ENCODE measurements around the gene STRADB. TPM values are rescaled to one million over a fixed set of nuclear protein-coding genes. Genes with fewer than 3 reads are reported as not detected.

Gene STRADB
- total and polyA plus RNA-seq, 2 donors: 19.5 to 21.3 TPM

- DNase-seq (ENCODE audit: low read depth in 6 of 9, low spot score in 9 of 9): no peak
- 92% methylated on average over 6 of the region's 6 CpGs for WGBS
- Histone ChIP-seq H3K4me3 (ENCODE audit: low read length in 2 of 2) (no peak overlapping the region), H3K27ac (ENCODE audit: low read depth in 1 of 2, low read length in 1 of 2) (no peak overlapping the region), H3K9me3 (ENCODE audit: control insufficient read depth in 2 of 2, insufficient read depth in 1 of 2, low read length in 1 of 2) (peaks cover 0 to 1% of the 10 kb centered on the region in 2 donors), H3K36me3 (ENCODE audit: control insufficient read depth in 2 of 2, insufficient read depth in 2 of 2, low read length in 1 of 2) (no peaks in the 10 kb centered on the region), H3K4me1 (ENCODE audit: control insufficient read depth in 2 of 2, insufficient read depth in 2 of 2, low read length in 2 of 2) (peaks cover 7 to 9% of the 10 kb centered on the region in 2 donors), H3K27me3 (ENCODE audit: control insufficient read depth in 2 of 2, insufficient read depth in 1 of 2, low read length in 1 of 2) (peaks cover 0 to 2% of the 10 kb centered on the region in 2 donors)
Measured at GRCh38 chr2:201452922-201453643, 1.5 kb downstream of the STRADB start.

- H3K9me3 ChIP-seq (ENCODE audit: control insufficient read depth in 2 of 2, insufficient read depth in 1 of 2, low read length in 1 of 2): no peaks in the 10 kb centered on the region
- peaks cover 0 to 6% of the 10 kb centered on the region in 2 donors for H3K36me3 ChIP-seq (ENCODE audit: control insufficient read depth in 2 of 2, insufficient read depth in 2 of 2, low read length in 1 of 2)
- H3K4me3 ChIP-seq (ENCODE audit: low read length in 2 of 2): no peak overlapping the region
- H3K27ac ChIP-seq (ENCODE audit: low read depth in 1 of 2, low read length in 1 of 2): no peak overlapping the region
- DNase-seq (ENCODE audit: low read depth in 6 of 9, low spot score in 9 of 9): no peak
- H3K27me3 ChIP-seq (ENCODE audit: control insufficient read depth in 2 of 2, insufficient read depth in 1 of 2, low read length in 1 of 2): no peaks in the 10 kb centered on the region
- no peaks in the 10 kb centered on the region for H3K4me1 ChIP-seq (ENCODE audit: control insufficient read depth in 2 of 2, insufficient read depth in 2 of 2, low read length in 2 of 2)
Measured at GRCh38 chr2:201458381-201458780, 6.8 kb downstream of the STRADB start.

GRCh38 chr2:201460532-201460931 lies 9.0 kb downstream of the STRADB start:
- DNase-seq (ENCODE audit: low read depth in 6 of 9, low spot score in 9 of 9): no peak
- 95% methylated on average over 1 of the region's 1 CpG for WGBS
- H3K36me3 ChIP-seq (ENCODE audit: control insufficient read depth in 2 of 2, insufficient read depth in 2 of 2, low read length in 1 of 2): peaks cover 7 to 14% of the 10 kb centered on the region in 2 donors
- no peak overlapping the region for H3K4me3 ChIP-seq (ENCODE audit: low read length in 2 of 2)
- no peaks in the 10 kb centered on the region for H3K27me3 ChIP-seq (ENCODE audit: control insufficient read depth in 2 of 2, insufficient read depth in 1 of 2, low read length in 1 of 2)
- H3K9me3 ChIP-seq (ENCODE audit: control insufficient read depth in 2 of 2, insufficient read depth in 1 of 2, low read length in 1 of 2): no peaks in the 10 kb centered on the region
- no peaks in the 10 kb centered on the region for H3K4me1 ChIP-seq (ENCODE audit: control insufficient read depth in 2 of 2, insufficient read depth in 2 of 2, low read length in 2 of 2)
- no peak overlapping the region for H3K27ac ChIP-seq (ENCODE audit: low read depth in 1 of 2, low read length in 1 of 2)

GRCh38 chr2:201464547-201464946 lies 13.0 kb downstream of the STRADB start:
- Histone ChIP-seq H3K4me3 (ENCODE audit: low read length in 2 of 2) (no peak overlapping the region), H3K9me3 (ENCODE audit: control insufficient read depth in 2 of 2, insufficient read depth in 1 of 2, low read length in 1 of 2) (no peaks in the 10 kb centered on the region), H3K27me3 (ENCODE audit: control insufficient read depth in 2 of 2, insufficient read depth in 1 of 2, low read length in 1 of 2) (no peaks in the 10 kb centered on the region), H3K36me3 (ENCODE audit: control insufficient read depth in 2 of 2, insufficient read depth in 2 of 2, low read length in 1 of 2) (peaks cover 7 to 9% of the 10 kb centered on the region in 2 donors), H3K27ac (ENCODE audit: low read depth in 1 of 2, low read length in 1 of 2) (no peak overlapping the region), H3K4me1 (ENCODE audit: control insufficient read depth in 2 of 2, insufficient read depth in 2 of 2, low read length in 2 of 2) (no peaks in the 10 kb centered on the region)
- 93% methylated on average over 1 of the region's 1 CpG for WGBS
- no peak for DNase-seq (ENCODE audit: low read depth in 6 of 9, low spot score in 9 of 9)

- DNase-seq (ENCODE audit: low read depth in 6 of 9, low spot score in 9 of 9): no peak
- Histone ChIP-seq H3K27me3 (ENCODE audit: control insufficient read depth in 2 of 2, insufficient read depth in 1 of 2, low read length in 1 of 2) (no peaks in the 10 kb centered on the region), H3K4me3 (ENCODE audit: low read length in 2 of 2) (no peak overlapping the region), H3K4me1 (ENCODE audit: control insufficient read depth in 2 of 2, insufficient read depth in 2 of 2, low read length in 2 of 2) (no peaks in the 10 kb centered on the region), H3K36me3 (ENCODE audit: control insufficient read depth in 2 of 2, insufficient read depth in 2 of 2, low read length in 1 of 2) (peaks cover 7 to 10% of the 10 kb centered on the region in 2 donors), H3K9me3 (ENCODE audit: control insufficient read depth in 2 of 2, insufficient read depth in 1 of 2, low read length in 1 of 2) (no peaks in the 10 kb centered on the region), H3K27ac (ENCODE audit: low read depth in 1 of 2, low read length in 1 of 2) (no peak overlapping the region)
- 99% methylated on average over 2 of the region's 2 CpGs for WGBS
Measured at GRCh38 chr2:201465524-201465971, 14.0 kb downstream of the STRADB start.

GRCh38 chr2:201466050-201466675 lies 14.6 kb downstream of the STRADB start:
- WGBS: 97% methylated on average over 3 of the region's 3 CpGs
- no peak for DNase-seq (ENCODE audit: low read depth in 6 of 9, low spot score in 9 of 9)
- H3K36me3 ChIP-seq (ENCODE audit: control insufficient read depth in 2 of 2, insufficient read depth in 2 of 2, low read length in 1 of 2): peaks cover 7 to 15% of the 10 kb centered on the region in 2 donors
- no peaks in the 10 kb centered on the region for H3K9me3 ChIP-seq (ENCODE audit: control insufficient read depth in 2 of 2, insufficient read depth in 1 of 2, low read length in 1 of 2)
- no peak overlapping the region for H3K27ac ChIP-seq (ENCODE audit: low read depth in 1 of 2, low read length in 1 of 2)
- H3K4me1 ChIP-seq (ENCODE audit: control insufficient read depth in 2 of 2, insufficient read depth in 2 of 2, low read length in 2 of 2): no peaks in the 10 kb centered on the region
- no peak overlapping the region for H3K4me3 ChIP-seq (ENCODE audit: low read length in 2 of 2)
- H3K27me3 ChIP-seq (ENCODE audit: control insufficient read depth in 2 of 2, insufficient read depth in 1 of 2, low read length in 1 of 2): no peaks in the 10 kb centered on the region

GRCh38 chr2:201467666-201468065 lies 16.1 kb downstream of the STRADB start:
- H3K36me3 ChIP-seq (ENCODE audit: control insufficient read depth in 2 of 2, insufficient read depth in 2 of 2, low read length in 1 of 2): peaks cover 7 to 18% of the 10 kb centered on the region in 2 donors

GRCh38 chr2:201470821-201471731 lies 19.5 kb downstream of the STRADB start:
- DNase-seq (ENCODE audit: low read depth in 6 of 9, low spot score in 9 of 9): no peak
- peaks cover 0 to 24% of the 10 kb centered on the region in 2 donors for H3K36me3 ChIP-seq (ENCODE audit: control insufficient read depth in 2 of 2, insufficient read depth in 2 of 2, low read length in 1 of 2)
- 95% methylated on average over 9 of the region's 9 CpGs for WGBS
- no peaks in the 10 kb centered on the region for H3K4me1 ChIP-seq (ENCODE audit: control insufficient read depth in 2 of 2, insufficient read depth in 2 of 2, low read length in 2 of 2)
- no peaks in the 10 kb centered on the region for H3K27me3 ChIP-seq (ENCODE audit: control insufficient read depth in 2 of 2, insufficient read depth in 1 of 2, low read length in 1 of 2)
- H3K27ac ChIP-seq (ENCODE audit: low read depth in 1 of 2, low read length in 1 of 2): no peak overlapping the region
- no peak overlapping the region for H3K4me3 ChIP-seq (ENCODE audit: low read length in 2 of 2)
- no peaks in the 10 kb centered on the region for H3K9me3 ChIP-seq (ENCODE audit: control insufficient read depth in 2 of 2, insufficient read depth in 1 of 2, low read length in 1 of 2)

More at GRCh38 chr2:201467666-201468065, 16.1 kb downstream of the STRADB start:
- Histone ChIP-seq H3K9me3 (ENCODE audit: control insufficient read depth in 2 of 2, insufficient read depth in 1 of 2, low read length in 1 of 2) (no peaks in the 10 kb centered on the region), H3K4me3 (ENCODE audit: low read length in 2 of 2) (no peak overlapping the region), H3K4me1 (ENCODE audit: control insufficient read depth in 2 of 2, insufficient read depth in 2 of 2, low read length in 2 of 2) (no peaks in the 10 kb centered on the region), H3K27ac (ENCODE audit: low read depth in 1 of 2, low read length in 1 of 2) (no peak overlapping the region), H3K27me3 (ENCODE audit: control insufficient read depth in 2 of 2, insufficient read depth in 1 of 2, low read length in 1 of 2) (no peaks in the 10 kb centered on the region)
- DNase-seq (ENCODE audit: low read depth in 6 of 9, low spot score in 9 of 9): no peak
